ENCODE measurements around the gene CCDC86. TPM values are rescaled to one million over a fixed set of nuclear protein-coding genes. Genes with fewer than 3 reads are reported as not detected.

CCDC86 gene
- total RNA-seq, 2 experiments from 2014 or later, result 40.6 to 42.1 TPM

DNA sequence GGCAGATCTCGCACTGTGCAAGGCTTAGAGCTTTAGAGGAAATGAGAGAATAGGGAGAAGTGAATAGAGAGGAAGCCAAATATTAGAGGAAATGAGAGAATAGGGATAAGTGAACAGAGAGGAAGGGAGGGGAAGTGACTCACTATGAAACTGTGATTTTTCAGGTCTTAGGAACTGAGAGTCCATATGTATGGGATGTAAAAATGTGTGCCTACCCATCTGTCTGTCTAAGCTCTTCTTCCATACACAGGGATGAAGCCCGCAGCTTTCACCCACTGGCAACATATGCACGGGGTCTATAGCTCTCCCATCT lies 6.4 kb upstream of the CCDC86 start:
- Mint-ChIP-seq H3K9me3 (no peaks in the 10 kb centered on the region), H3K4me1 (ENCODE audit: low read depth) (peaks cover 10% of the 10 kb centered on the region), H3K4me3 (no peak overlapping the region), H3K36me3 (no peaks in the 10 kb centered on the region), H3K27ac (no peak overlapping the region), H3K27me3 (peaks cover 10% of the 10 kb centered on the region)
- intact Hi-C loops (cut with micrococcal nuclease), result no loop called here
- POLR2A ChIA-PET, result no interaction called here
- DNase-seq, result no peak
- CTCF ChIA-PET, result interaction anchor here (1.5 kb wide), 2 partner anchors 52 to 64 kb away, joined by 5 to 7 read pairs; no protein-coding TSS in a partner anchor

DNA sequence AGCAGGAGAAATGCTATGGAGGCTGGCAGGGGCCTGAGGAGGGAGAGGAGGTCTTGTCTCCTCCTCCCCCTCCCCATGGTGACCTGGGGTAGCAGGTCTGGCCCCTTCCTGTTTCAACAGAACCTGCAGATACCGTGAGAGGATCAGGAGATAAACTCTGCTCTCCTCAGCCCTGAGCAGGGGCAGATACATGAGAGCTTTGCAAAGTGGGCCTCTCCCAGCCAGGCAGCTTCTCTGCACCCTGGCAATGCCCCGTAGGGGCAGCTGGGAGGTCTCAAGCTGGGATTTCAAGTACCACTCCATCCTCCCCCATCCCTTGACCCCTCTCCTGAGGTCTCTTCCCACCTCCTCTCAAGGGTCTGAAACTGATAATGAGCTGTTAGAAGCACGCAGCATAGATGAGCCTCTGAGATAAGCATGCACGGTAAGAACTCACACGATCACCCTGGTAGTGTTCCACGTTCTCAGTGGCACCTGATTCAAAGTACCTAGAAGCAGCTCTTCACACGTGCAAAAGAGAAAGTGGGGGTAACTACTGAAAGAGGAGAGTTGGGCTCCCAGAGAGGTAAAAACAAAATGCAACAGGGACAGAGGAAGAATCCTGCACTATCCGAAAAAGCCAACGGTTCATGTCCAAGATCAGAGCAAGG lies 4.9 kb upstream of the CCDC86 start:
- Mint-ChIP-seq H3K27ac (no peak overlapping the region), H3K36me3 (no peaks in the 10 kb centered on the region), H3K9me3 (no peaks in the 10 kb centered on the region), H3K27me3 (peaks cover 8% of the 10 kb centered on the region), H3K4me3 (no peak overlapping the region), H3K4me1 (ENCODE audit: low read depth) (peaks cover 20% of the 10 kb centered on the region)
- DNase-seq, result no peak
- intact Hi-C loops (cut with micrococcal nuclease), result no loop called here
- POLR2A ChIA-PET, result no interaction called here
- CTCF ChIA-PET, result interaction anchor here (0.8 to 1.4 kb wide), 3 partner anchors 14 to 76 kb away, joined by 3 to 4 read pairs (median 3); partner anchors contain the start of gene TMEM109

DNA sequence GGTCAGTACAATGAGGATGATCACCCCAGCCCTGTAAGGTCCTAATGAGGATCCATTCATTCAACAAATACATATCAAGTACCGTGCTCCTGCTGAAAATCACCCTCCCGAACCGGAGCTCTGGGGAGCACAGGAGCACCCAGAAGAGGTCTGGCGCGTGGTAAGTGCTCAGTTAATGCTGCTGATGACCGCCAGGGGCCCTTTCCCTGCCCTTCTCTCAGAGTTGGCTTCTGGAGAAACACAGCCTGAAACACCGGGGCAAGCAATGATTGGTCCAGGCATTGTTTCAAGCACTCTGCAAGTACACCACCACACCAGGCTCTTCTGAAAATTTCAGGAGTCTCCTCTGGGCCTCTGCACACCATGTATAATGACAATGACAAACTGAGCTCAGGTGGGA lies 3.8 kb upstream of the CCDC86 start:
- H3K27ac Mint-ChIP-seq, result no peak overlapping the region
- no peak for DNase-seq
- H3K9me3 Mint-ChIP-seq, result no peaks in the 10 kb centered on the region
- ChIA-PET CTCF (interaction anchor here (0.6 to 1.4 kb wide), 4 partner anchors 13 to 498 kb away, joined by 3 read pairs; no protein-coding TSS in a partner anchor), POLR2A (interaction anchor here (1.0 kb wide), 1 partner anchor 64 kb away, joined by 3 read pairs; no protein-coding TSS in a partner anchor)
- H3K4me3 Mint-ChIP-seq, result no peak overlapping the region
- H3K27me3 Mint-ChIP-seq, result peaks cover under 1% of the 10 kb centered on the region
- intact Hi-C loops (cut with micrococcal nuclease), result no loop called here
- peaks cover 20% of the 10 kb centered on the region for H3K4me1 Mint-ChIP-seq (ENCODE audit: low read depth)
- no peaks in the 10 kb centered on the region for H3K36me3 Mint-ChIP-seq

DNA sequence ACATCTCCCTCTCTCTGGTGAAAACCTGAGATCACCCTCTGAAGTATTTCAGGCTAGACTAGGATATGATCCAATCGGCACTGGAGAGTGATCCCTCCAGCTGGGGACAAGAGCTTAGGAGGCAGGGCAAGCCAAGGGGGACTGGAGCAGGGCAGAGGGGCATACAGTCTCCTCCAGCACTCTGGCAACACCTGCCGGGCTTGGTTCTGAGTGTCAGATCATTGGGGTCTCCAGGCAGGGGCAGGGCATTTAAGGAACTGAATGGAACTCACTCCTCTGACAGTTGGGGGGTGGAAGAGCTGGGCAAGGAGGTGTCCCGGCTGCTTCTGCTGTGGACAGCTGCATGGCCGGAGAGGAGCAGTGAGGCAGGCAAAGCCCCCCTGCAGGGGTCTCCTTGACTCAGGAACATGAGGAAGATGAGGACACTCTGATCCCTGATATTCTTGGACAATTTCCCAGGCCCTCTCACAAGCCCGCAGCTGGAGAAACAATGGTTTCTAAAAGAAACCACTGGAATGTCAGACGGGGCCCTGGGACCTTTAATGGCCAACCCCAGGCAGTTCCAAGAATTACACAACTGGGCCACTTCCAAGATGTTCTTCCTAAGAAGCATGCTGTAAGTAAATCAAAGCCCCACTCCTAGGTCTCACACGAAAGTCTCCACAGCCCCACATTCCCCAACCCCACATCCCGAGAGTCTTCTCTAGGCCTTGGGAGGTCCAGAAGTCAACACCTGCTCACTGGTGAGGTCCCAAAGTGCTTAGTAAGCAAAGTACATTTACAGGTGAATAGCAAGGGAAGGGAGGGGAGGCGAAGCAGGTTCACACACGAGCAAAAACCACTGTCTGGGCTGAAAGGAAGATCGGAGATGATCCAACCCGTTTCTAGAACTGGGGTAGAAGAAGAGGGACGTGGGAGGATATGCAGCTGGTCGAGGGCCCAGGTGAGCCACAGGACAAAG lies 1.2 kb upstream of the CCDC86 start:
- peaks cover 9% of the 10 kb centered on the region for H3K36me3 Mint-ChIP-seq
- peaks cover 33% of the 10 kb centered on the region for H3K4me1 Mint-ChIP-seq (ENCODE audit: low read depth)
- intact Hi-C loops (cut with micrococcal nuclease), result loop anchor here (1.0 to 10.0 kb wide), 2 partner anchors 66 to 324 kb away; partner anchors contain the start of genes PRPF19 and VPS37C
- H3K27me3 Mint-ChIP-seq, result no peaks in the 10 kb centered on the region
- H3K4me3 Mint-ChIP-seq, result peak overlapping the region; percentile 43
- peak overlapping the region; percentile 30 for H3K27ac Mint-ChIP-seq
- no peaks in the 10 kb centered on the region for H3K9me3 Mint-ChIP-seq
- DNase-seq, result no peak
- ChIA-PET POLR2A (no interaction called here), CTCF (interaction anchor here (2.3 to 5.7 kb wide), 2 partner anchors 9 to 58 kb away, joined by 12 to 39 read pairs; no protein-coding TSS in a partner anchor)

DNA sequence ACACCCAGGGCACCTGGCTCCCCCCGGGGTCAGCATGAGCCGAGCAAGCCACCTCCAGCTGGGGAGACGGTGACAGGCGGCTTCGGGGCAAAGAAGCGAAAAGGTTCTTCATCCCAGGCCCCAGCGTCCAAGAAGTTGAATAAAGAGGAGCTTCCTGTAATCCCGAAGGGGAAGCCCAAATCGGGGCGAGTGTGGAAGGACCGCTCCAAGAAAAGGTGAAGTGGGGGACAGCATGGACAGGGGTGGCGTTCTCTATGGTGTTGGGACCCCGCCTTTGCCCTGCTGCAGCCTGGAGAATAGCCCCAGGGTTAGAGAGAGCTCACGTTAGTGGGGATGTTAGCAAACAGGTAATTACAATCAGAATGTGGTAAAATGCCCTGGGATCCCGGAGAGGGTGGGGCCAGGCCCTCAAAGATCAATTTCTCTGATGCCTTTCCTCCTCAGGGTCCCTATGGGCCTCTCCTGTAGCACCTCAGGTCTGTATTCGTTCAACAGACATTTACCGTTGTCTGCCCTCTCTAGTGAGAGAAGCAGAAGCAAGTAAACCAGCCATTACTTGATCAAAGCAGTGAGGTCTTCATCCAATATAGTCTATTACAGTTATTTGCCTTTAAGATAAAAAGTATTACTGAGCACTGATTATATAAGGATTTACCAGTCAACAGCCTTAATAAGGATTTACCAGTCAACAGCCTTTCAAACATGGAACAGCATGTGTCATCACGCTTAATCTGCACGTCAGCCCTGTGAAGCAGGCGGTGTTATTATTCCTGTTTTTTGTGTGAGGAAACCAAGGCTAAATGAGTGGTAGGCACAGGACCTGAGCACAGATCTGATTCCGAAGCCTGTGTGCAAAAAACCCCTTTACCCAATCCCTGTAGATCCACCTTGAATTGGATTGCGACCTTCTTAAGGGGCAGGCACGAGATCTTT lies 1.0 kb downstream of the CCDC86 start:
- Mint-ChIP-seq H3K9me3 (no peaks in the 10 kb centered on the region), H3K27me3 (no peaks in the 10 kb centered on the region), H3K27ac (peak overlapping the region; percentile 85), H3K4me3 (peak overlapping the region; percentile 88), H3K4me1 (ENCODE audit: low read depth) (peaks cover 36% of the 10 kb centered on the region), H3K36me3 (peaks cover 13% of the 10 kb centered on the region)
- ChIA-PET CTCF (interaction anchor here (1.0 to 5.7 kb wide), 4 partner anchors 11 to 71 kb away, joined by 3 to 39 read pairs (median 8); partner anchors contain the start of gene TMEM109), POLR2A (interaction anchor here (0.5 to 1.0 kb wide), 2 partner anchors 62 to 73 kb away, joined by 3 to 4 read pairs; no protein-coding TSS in a partner anchor)
- no peak for DNase-seq
- intact Hi-C loops (cut with micrococcal nuclease), result loop anchor here (10.0 kb wide), 1 partner anchor 322 kb away; the partner anchor contains the start of gene VPS37C

DNA sequence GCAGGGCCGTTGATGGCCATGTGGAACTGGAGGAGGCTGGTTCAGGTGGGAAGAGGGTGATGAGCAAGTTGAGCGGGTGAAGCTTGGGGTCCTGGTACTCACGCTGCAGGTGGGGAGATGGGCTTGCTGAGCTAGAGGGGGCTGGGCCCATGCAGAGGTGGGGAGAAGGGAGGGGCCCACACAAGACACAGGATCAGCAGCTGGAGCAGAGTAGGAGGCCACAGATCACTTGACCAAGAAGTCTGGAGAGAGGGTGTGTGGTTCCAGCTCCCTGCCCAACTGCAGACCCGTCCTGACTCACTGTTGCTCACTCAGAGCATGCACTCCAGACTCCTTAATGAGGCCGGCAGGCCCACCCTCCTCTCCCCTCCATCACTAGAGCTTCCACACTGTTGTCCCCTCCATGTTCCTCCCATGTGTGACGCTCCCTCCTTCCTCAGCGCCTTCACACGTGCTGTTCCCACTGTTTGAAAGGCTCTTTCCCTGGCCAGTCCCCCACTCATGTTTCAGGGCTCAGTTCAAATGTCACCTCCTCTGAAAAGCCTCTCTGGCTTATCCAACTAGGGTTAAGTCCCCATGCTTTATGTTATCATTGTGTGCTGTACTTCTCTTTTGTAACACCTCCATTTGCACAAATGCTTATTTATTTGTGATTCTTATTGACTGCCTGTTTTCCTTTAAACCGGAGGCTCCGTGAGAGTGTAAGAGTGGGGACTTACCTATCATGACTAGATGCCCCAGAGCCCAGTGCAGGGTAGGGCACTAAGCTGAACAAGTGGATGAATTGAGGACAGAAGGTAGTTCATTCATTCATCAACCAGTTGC lies 2.3 kb downstream of the CCDC86 start:
- POLR2A ChIA-PET, result interaction anchor here (1.3 kb wide), 1 partner anchor 11 kb away, joined by 6 read pairs; the partner anchor contains the start of gene PTGDR2
- peak overlapping the region; percentile 1 for H3K27ac Mint-ChIP-seq
- no peaks in the 10 kb centered on the region for H3K9me3 Mint-ChIP-seq
- intact Hi-C loops (cut with micrococcal nuclease), result loop anchor here (10.0 kb wide), 1 partner anchor 321 kb away; the partner anchor contains the start of gene VPS37C
- no peaks in the 10 kb centered on the region for H3K27me3 Mint-ChIP-seq
- H3K36me3 Mint-ChIP-seq, result peaks cover 24% of the 10 kb centered on the region
- H3K4me1 Mint-ChIP-seq (ENCODE audit: low read depth), result peaks cover 36% of the 10 kb centered on the region
- no peak for DNase-seq
- peak overlapping the region; percentile 88 for H3K4me3 Mint-ChIP-seq
- CTCF ChIA-PET, result interaction anchor here (0.8 to 5.7 kb wide), 3 partner anchors 13 to 55 kb away, joined by 3 to 39 read pairs (median 5); no protein-coding TSS in a partner anchor

DNA sequence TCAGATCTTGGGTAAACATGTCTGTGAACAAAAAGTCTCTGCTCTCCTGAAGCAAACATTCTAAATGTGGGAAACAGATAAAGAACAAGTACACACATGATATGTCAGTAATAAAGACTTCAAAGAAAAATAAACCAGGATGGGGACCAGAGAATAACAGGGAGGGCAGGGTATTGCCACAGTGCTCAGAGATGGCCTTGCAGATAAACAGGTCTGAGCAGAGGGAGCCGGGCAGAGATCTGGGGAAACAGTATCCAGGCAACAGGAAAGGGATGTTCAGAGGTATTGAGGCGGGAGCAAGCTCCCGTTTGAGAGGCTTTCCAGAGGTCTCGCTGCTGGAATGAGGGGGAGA lies 2.9 kb downstream of the CCDC86 start:
- H3K36me3 Mint-ChIP-seq, result peaks cover 24% of the 10 kb centered on the region
- ChIA-PET CTCF (interaction anchor here (1.6 to 5.7 kb wide), 2 partner anchors 13 to 54 kb away, joined by 5 to 39 read pairs; no protein-coding TSS in a partner anchor), POLR2A (interaction anchor here (1.3 kb wide), 1 partner anchor 11 kb away, joined by 6 read pairs; the partner anchor contains the start of gene PTGDR2)
- peak overlapping the region; percentile 1 for H3K27ac Mint-ChIP-seq
- no peaks in the 10 kb centered on the region for H3K27me3 Mint-ChIP-seq
- H3K4me3 Mint-ChIP-seq, result peak overlapping the region; percentile 88
- peaks cover 36% of the 10 kb centered on the region for H3K4me1 Mint-ChIP-seq (ENCODE audit: low read depth)
- no peak for DNase-seq
- H3K9me3 Mint-ChIP-seq, result no peaks in the 10 kb centered on the region
- intact Hi-C loops (cut with micrococcal nuclease), result loop anchor here (10.0 kb wide), 1 partner anchor 320 kb away; the partner anchor contains the start of gene VPS37C

DNA sequence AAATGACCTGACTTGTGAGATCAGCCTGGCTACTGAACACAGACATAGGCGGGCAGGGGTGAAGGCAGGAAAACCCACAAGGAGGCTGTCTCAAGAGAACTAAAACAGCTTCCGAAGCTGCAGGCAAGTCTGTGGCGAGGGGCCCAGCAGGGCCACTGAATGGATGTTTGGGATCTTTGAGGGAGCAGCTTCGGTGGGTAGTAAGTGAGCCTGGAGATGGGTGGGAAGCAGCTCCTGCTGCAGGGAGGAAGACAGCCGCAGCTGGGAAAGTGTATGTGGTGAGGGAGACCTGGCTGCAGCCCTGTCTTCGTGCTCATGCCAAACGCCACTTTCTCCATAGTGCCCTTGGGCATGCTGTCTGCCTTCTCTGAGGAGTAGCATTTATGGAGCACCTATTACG lies 3.4 kb downstream of the CCDC86 start:
- CTCF ChIA-PET, result interaction anchor here (5.7 kb wide), 1 partner anchor 14 kb away, joined by 39 read pairs; no protein-coding TSS in a partner anchor
- Mint-ChIP-seq H3K27me3 (no peaks in the 10 kb centered on the region), H3K4me3 (peak overlapping the region; percentile 88), H3K27ac (no peak overlapping the region), H3K36me3 (peaks cover 26% of the 10 kb centered on the region), H3K4me1 (ENCODE audit: low read depth) (peaks cover 36% of the 10 kb centered on the region), H3K9me3 (no peaks in the 10 kb centered on the region)
- POLR2A ChIA-PET, result no interaction called here
- intact Hi-C loops (cut with micrococcal nuclease), result loop anchor here (10.0 kb wide), 1 partner anchor 319 kb away; the partner anchor contains the start of gene VPS37C
- DNase-seq, result no peak

DNA sequence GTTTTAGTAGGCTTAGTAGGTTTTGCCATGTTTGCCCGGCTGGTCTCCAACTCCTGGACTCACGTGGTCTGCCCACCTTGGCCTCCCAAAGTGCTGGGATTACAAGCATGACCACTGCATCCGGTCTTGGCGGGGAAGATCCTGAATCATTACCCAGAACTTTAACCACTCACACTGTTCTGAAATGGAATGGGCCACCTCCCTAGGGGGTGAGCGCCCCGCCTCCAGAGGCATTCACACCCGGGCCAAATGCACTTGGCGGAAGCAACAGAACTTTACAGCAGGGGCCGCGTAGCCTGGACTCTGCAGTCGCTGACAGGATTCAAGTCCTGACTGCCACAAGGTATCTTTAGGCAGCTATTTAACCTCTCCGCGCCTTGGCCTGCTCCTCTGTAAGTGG lies 5.4 kb downstream of the CCDC86 start:
- Mint-ChIP-seq H3K36me3 (peaks cover 43% of the 10 kb centered on the region), H3K9me3 (no peaks in the 10 kb centered on the region), H3K27ac (no peak overlapping the region), H3K4me3 (no peak overlapping the region), H3K27me3 (no peaks in the 10 kb centered on the region), H3K4me1 (ENCODE audit: low read depth) (peaks cover 26% of the 10 kb centered on the region)
- POLR2A ChIA-PET, result no interaction called here
- intact Hi-C loops (cut with micrococcal nuclease), result loop anchor here (10.0 kb wide), 1 partner anchor 318 kb away; the partner anchor contains the start of gene VPS37C
- DNase-seq, result no peak
- CTCF ChIA-PET, result interaction anchor here (0.8 kb wide), 1 partner anchor 57 kb away, joined by 3 read pairs; no protein-coding TSS in a partner anchor

DNA sequence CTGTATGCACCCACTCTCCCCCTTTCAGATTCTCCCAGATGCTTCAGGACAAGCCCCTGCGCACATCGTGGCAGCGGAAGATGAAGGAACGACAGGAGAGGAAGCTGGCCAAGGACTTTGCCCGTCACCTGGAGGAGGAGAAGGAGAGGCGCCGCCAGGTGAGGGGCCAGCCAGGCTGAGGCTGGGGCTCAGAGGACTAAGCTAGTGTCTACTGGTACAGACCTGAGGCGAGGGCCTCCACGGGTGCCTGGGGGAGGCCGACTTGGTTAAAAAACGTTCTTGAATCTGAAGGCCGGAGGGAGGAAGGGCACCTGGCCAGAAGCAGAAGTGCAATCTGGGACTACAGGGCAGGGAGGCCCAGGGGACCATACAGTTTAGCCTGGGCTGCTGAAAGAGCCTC lies 6.0 kb downstream of the CCDC86 start:
- H3K4me1 Mint-ChIP-seq (ENCODE audit: low read depth), result peaks cover 26% of the 10 kb centered on the region
- ChIA-PET CTCF (no interaction called here), POLR2A (no interaction called here)
- peaks cover 43% of the 10 kb centered on the region for H3K36me3 Mint-ChIP-seq
- H3K27ac Mint-ChIP-seq, result no peak overlapping the region
- no peak for DNase-seq
- intact Hi-C loops (cut with micrococcal nuclease), result loop anchor here (10.0 kb wide), 1 partner anchor 317 kb away; the partner anchor contains the start of gene VPS37C
- H3K9me3 Mint-ChIP-seq, result no peaks in the 10 kb centered on the region
- H3K27me3 Mint-ChIP-seq, result no peaks in the 10 kb centered on the region
- no peak overlapping the region for H3K4me3 Mint-ChIP-seq
